Measurements from ENCODE around the gene TANGO2. TPM values are rescaled to one million over a fixed set of nuclear protein-coding genes. Genes with fewer than 3 reads are reported as not detected.

Gene TANGO2
- total and polyA plus RNA-seq, 9 of the 15 experiments (the other 6 are each of a cell fraction or from before 2014, with no cell fraction given) = 15.5 to 94.9 (median 70.1) TPM

DNA sequence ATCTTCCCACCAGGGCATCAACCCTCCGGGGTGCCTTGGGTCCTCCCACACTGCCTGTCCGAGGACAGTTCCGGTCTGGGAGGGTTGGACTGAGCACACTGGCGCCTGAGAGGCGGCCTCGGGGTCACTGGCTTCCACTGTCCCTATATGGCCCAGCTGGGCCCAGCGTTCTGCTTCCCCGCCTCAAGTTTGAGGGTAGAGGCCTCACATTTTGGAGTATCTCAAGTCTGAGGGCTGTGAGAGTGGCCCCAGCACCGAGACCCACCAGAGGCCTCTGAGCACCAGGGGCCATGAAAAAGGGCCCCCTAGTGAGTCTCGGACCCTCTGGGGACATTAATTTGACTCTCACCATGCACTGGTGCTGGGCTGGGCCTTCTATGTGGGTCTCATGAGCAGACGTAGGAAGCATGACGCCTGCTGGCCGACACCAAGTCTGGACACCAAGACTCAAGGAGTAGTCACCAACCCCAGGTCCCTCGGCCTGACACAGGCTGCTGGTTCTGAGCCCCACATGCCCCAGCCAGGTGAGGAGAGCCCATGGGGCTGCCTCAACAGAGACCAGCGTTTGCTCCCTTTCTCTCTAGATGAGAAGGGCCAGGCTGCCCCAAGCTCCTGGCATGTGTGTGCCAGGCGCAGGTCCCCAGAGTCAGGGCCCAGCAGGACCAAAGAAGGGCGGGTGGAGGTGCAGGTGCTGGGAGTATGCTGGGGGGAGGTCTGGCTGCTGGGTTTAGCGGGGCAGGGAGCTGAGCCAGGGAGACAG lies 31.8 kb upstream of the TANGO2 start (continued):
- TF ChIP-seq RBM14 (IDR thresholded peaks at IDR 0.05; ENCODE audit: borderline replicate concordance, insufficient read depth, low read depth, low read length) = no peak
- peak; percentile 38 for TF ChIP-seq DPF2 (IDR thresholded peaks at IDR 0.05)
- TF ChIP-seq ZNF57 (CRISPR knock-in tag; IDR thresholded peaks at IDR 0.05) = no peak
- TF ChIP-seq E2F3 (CRISPR knock-in tag; IDR thresholded peaks at IDR 0.05) = 0 out of 2 replicates have a peak, but pooled peaks have one; percentile 36
- TF ChIP-seq, protein P1, sequence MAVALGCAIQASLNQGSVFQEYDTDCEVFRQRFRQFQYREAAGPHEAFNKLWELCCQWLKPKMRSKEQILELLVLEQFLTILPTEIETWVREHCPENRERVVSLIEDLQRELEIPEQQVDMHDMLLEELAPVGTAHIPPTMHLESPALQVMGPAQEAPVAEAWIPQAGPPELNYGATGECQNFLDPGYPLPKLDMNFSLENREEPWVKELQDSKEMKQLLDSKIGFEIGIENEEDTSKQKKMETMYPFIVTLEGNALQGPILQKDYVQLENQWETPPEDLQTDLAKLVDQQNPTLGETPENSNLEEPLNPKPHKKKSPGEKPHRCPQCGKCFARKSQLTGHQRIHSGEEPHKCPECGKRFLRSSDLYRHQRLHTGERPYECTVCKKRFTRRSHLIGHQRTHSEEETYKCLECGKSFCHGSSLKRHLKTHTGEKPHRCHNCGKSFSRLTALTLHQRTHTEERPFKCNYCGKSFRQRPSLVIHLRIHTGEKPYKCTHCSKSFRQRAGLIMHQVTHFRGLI (CRISPR knock-in tag; IDR thresholded peaks at IDR 0.05) = no peak
- no peak for TF ChIP-seq KAT2B (IDR thresholded peaks at IDR 0.05; ENCODE audit: low read depth, low read length)
- TF ChIP-seq STAT5A (IDR thresholded peaks at IDR 0.05; ENCODE audit: borderline replicate concordance, low read length) = no peak
- TF ChIP-seq, protein P2, sequence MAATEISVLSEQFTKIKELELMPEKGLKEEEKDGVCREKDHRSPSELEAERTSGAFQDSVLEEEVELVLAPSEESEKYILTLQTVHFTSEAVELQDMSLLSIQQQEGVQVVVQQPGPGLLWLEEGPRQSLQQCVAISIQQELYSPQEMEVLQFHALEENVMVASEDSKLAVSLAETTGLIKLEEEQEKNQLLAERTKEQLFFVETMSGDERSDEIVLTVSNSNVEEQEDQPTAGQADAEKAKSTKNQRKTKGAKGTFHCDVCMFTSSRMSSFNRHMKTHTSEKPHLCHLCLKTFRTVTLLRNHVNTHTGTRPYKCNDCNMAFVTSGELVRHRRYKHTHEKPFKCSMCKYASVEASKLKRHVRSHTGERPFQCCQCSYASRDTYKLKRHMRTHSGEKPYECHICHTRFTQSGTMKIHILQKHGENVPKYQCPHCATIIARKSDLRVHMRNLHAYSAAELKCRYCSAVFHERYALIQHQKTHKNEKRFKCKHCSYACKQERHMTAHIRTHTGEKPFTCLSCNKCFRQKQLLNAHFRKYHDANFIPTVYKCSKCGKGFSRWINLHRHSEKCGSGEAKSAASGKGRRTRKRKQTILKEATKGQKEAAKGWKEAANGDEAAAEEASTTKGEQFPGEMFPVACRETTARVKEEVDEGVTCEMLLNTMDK (IDR thresholded peaks at IDR 0.05; ENCODE audit: borderline replicate concordance, insufficient read depth, low read depth, low read length, poor library complexity, severe bottlenecking) = no peak
- peak; percentile 96 for TF ChIP-seq SMAD4 (CRISPR knock-in tag; conservative IDR thresholded peaks at IDR 0.05)
- TF ChIP-seq, protein P3, sequence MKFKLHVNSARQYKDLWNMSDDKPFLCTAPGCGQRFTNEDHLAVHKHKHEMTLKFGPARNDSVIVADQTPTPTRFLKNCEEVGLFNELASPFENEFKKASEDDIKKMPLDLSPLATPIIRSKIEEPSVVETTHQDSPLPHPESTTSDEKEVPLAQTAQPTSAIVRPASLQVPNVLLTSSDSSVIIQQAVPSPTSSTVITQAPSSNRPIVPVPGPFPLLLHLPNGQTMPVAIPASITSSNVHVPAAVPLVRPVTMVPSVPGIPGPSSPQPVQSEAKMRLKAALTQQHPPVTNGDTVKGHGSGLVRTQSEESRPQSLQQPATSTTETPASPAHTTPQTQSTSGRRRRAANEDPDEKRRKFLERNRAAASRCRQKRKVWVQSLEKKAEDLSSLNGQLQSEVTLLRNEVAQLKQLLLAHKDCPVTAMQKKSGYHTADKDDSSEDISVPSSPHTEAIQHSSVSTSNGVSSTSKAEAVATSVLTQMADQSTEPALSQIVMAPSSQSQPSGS (CRISPR knock-in tag; IDR thresholded peaks at IDR 0.05) = no peak
- peak; percentile 20; the same call in 1 of the 2 replicates for TF ChIP-seq SREBF1 (IDR thresholded peaks at IDR 0.05; ENCODE audit: borderline replicate concordance, low read depth, low read length)
- peak; percentile 48 for TF ChIP-seq CXXC5 (CRISPR knock-in tag; IDR thresholded peaks at IDR 0.05)
- no peak for TF ChIP-seq NR2C1 (IDR thresholded peaks at IDR 0.05)
- peak; percentile 79 for TF ChIP-seq NR2C1 (tag; IDR thresholded peaks at IDR 0.05)
- TF ChIP-seq TEAD4 (IDR thresholded peaks at IDR 0.05; ENCODE audit: low read length) = peak; percentile 13; the same call in 1 of the 2 replicates
- TF ChIP-seq TEAD4 (CRISPR knock-in tag; IDR thresholded peaks at IDR 0.05; ENCODE audit: borderline replicate concordance) = no peak
- TF ChIP-seq ZNF263 (CRISPR knock-in tag; IDR thresholded peaks at IDR 0.05; ENCODE audit: borderline replicate concordance) = no peak
- 0 out of 2 replicates have a peak, but pooled peaks have one; percentile 24 for TF ChIP-seq ZNF766 (CRISPR knock-in tag; conservative IDR thresholded peaks at IDR 0.05)
- TF ChIP-seq, protein P4, sequence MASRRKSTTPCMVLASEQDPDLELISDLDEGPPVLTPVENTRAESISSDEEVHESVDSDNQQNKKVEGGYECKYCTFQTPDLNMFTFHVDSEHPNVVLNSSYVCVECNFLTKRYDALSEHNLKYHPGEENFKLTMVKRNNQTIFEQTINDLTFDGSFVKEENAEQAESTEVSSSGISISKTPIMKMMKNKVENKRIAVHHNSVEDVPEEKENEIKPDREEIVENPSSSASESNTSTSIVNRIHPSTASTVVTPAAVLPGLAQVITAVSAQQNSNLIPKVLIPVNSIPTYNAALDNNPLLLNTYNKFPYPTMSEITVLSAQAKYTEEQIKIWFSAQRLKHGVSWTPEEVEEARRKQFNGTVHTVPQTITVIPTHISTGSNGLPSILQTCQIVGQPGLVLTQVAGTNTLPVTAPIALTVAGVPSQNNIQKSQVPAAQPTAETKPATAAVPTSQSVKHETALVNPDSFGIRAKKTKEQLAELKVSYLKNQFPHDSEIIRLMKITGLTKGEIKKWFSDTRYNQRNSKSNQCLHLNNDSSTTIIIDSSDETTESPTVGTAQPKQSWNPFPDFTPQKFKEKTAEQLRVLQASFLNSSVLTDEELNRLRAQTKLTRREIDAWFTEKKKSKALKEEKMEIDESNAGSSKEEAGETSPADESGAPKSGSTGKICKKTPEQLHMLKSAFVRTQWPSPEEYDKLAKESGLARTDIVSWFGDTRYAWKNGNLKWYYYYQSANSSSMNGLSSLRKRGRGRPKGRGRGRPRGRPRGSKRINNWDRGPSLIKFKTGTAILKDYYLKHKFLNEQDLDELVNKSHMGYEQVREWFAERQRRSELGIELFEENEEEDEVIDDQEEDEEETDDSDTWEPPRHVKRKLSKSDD (conservative IDR thresholded peaks at IDR 0.05; ENCODE audit: low read length) = 0 out of 2 replicates have a peak, but pooled peaks have one; percentile 42

All from K562 (cell line).